ENCODE measurements around the gene LENG8. TPM values are rescaled to one million over a fixed set of nuclear protein-coding genes. Genes with fewer than 3 reads are reported as not detected.
"Not testable (repeated sequence)": the region's sequence is repeated elsewhere in the genome, so short reads cannot be mapped to it uniquely, and the experiment has no call there.

The LENG8 gene
- total RNA-seq, 4 donors from 2014 or later, result 124 to 219 (median 157) TPM

DNA sequence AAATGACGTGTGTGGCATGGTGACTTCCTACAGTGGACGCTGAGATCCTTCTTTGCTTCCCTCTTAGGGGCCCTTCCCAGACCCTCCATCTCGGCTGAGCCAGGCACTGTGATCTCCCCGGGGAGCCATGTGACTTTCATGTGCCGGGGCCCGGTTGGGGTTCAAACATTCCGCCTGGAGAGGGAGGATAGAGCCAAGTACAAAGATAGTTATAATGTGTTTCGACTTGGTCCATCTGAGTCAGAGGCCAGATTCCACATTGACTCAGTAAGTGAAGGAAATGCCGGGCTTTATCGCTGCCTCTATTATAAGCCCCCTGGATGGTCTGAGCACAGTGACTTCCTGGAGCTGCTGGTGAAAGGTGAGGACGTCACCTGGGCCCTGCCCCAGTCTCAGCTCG, 58.8 kb downstream of the LENG8 start:
- intact Hi-C loops (cut with DNase I), result no loop called here
- Histone ChIP-seq H3K4me1 (no peaks in the 10 kb centered on the region), H3K9me3 (no peaks in the 10 kb centered on the region), H3K27me3 (no peaks in the 10 kb centered on the region), H3K4me3 (replicated peaks in 1 of 3) (no peak overlapping the region), H3K27ac (no peak overlapping the region), H3K36me3 (no peaks in the 10 kb centered on the region)
- 58 to 61% methylated on average over 12 of the region's 12 CpGs for WGBS, 2 donors
- no peak for DNase-seq
- TF ChIP-seq, protein P1, sequence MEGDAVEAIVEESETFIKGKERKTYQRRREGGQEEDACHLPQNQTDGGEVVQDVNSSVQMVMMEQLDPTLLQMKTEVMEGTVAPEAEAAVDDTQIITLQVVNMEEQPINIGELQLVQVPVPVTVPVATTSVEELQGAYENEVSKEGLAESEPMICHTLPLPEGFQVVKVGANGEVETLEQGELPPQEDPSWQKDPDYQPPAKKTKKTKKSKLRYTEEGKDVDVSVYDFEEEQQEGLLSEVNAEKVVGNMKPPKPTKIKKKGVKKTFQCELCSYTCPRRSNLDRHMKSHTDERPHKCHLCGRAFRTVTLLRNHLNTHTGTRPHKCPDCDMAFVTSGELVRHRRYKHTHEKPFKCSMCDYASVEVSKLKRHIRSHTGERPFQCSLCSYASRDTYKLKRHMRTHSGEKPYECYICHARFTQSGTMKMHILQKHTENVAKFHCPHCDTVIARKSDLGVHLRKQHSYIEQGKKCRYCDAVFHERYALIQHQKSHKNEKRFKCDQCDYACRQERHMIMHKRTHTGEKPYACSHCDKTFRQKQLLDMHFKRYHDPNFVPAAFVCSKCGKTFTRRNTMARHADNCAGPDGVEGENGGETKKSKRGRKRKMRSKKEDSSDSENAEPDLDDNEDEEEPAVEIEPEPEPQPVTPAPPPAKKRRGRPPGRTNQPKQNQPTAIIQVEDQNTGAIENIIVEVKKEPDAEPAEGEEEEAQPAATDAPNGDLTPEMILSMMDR (IDR thresholded peaks at IDR 0.05), result no peak
- no peak for TF ChIP-seq POLR2A (IDR thresholded peaks at IDR 0.05)

DNA sequence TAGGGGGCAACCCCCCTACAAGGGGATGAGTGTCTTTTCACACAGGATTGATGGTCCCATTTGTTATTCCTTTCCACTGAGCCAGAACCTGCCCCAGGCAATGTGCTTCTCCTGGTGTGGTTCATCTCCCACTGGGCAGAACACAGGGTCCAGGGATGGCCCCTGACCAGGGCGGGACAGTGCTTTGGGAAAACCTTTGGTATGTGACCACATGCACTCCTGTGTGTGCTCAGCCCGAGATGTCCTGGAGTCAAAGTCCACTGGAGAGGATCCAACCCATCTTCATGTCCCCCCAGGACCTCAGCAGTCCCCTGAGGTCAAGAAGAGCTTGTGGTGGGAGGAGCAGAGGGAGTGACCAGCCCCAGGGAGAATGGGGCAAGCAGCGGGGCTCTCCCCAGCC, 59.5 kb downstream of the LENG8 start:
- H3K27ac ChIP-seq; H3K36me3 ChIP-seq; DNase-seq; intact Hi-C loops (cut with DNase I); H3K4me3 ChIP-seq (replicated peaks in 1 of 3); H3K4me1 ChIP-seq; H3K27me3 ChIP-seq; H3K9me3 ChIP-seq: not testable (repeated sequence)
- WGBS, 2 donors, result 77 to 80% methylated on average over 2 of the region's 3 CpGs

DNA sequence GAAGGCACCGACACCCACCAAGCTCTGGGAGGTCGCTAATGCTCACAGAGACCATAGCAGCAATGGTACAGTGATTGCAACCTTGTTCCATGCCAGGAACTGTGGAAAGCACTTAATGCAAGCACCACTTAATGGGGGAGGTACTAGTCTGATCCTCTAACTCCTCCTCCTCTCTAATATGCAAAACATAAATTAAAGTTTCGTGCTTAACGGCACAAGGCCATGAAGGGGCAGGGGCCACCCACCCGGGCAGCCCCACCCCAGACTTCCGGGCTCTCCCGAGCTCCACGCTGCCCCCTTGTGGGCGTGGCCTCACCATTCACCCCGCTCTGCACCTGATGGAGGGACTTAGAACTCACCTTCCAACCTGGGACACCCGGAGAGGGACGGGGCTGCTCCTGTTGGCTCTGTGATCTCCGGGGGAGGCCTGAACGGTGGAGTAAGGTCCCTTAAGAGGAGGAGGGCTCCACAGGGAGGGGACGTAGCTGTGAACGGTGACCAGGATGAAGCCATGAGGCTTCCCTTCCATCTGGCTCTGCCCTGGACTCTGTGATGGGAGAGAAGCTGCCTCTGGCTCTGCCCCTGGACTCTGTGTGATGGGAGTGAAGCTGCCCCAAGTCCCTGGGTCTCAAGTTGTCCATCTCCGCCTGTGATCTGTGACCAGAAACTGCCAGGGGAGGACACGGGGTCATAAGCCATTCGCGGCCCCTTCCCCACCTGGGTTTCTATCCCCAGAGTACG, 60.4 kb downstream of the LENG8 start:
- DNase-seq; H3K4me3 ChIP-seq (replicated peaks in 1 of 3); intact Hi-C loops (cut with DNase I); H3K27me3 ChIP-seq; H3K4me1 ChIP-seq; H3K27ac ChIP-seq; H3K9me3 ChIP-seq; H3K36me3 ChIP-seq: not testable (repeated sequence)
- 100% methylated on average over 2 of the region's 21 CpGs; no CpG with 5 or more reads in 1 of the 2 donors for WGBS, 2 donors

Small RNA genes within 50 kb of the gene (small RNA-seq; reads per million reads assigned to genes)
- gene AC245884.3, result not detected

Other genes starting within 250 kb of the LENG8 start
- gene RPS9, start 248.3 kb upstream of the LENG8 start, total RNA-seq, result 1,000 to 10,000 TPM; 1,847 to 2,152 (median 2,039) TPM
- 10 to 100 TPM in 2 of 4 donors, 1 to 10 TPM in 1, under 1 TPM in 1; 0.56 to 16.1 (median 10.1) TPM for gene LILRB3, start 226.2 kb upstream of the LENG8 start, total RNA-seq
- gene LILRA6, start 206.4 kb upstream of the LENG8 start, total RNA-seq, result 1 to 10 TPM in 2 of 4 donors, under 1 TPM in 1, not detected in 1; 0.46 to 1.6 (median 1.1) TPM
- gene LILRB5, start 191.9 kb upstream of the LENG8 start, total RNA-seq, result 10 to 100 TPM in 1 of 4 donors, 1 to 10 TPM in 3; 2.0 to 11.4 (median 5.9) TPM
- gene LILRB2, start 168.1 kb upstream of the LENG8 start, total RNA-seq, result 1 to 10 TPM in 2 of 4 donors, under 1 TPM in 2; 0.67 to 2.0 (median 1.1) TPM
- under 1 TPM in 2 of 4 donors, not detected in 2; 0.45 to 0.81 TPM for gene LILRA5, start 136.0 kb upstream of the LENG8 start, total RNA-seq
- gene LILRA4, start 110.0 kb upstream of the LENG8 start, total RNA-seq, result not detected
- 10 to 100 TPM in 2 of 4 donors, 1 to 10 TPM in 2; 3.1 to 14.5 (median 8.7) TPM for gene LAIR1, start 84.3 kb upstream of the LENG8 start, total RNA-seq
- under 1 TPM in 2 of 4 donors, not detected in 2; 0.45 to 0.94 TPM for gene TTYH1, start 33.7 kb upstream of the LENG8 start, total RNA-seq
- 1 to 10 TPM; 1.3 to 4.6 (median 3.2) TPM for gene LENG9, start 14.6 kb downstream of the LENG8 start, total RNA-seq
- gene CDC42EP5, start 24.1 kb downstream of the LENG8 start, total RNA-seq, result 10 to 100 TPM in 2 of 4 donors, 1 to 10 TPM in 2; 1.8 to 18.7 (median 12.1) TPM
- not detected for gene LAIR2, start 53.6 kb downstream of the LENG8 start, total RNA-seq
- 1 to 10 TPM in 2 of 4 donors, under 1 TPM in 2; 0.24 to 1.4 (median 0.83) TPM for gene LILRA2, start 124.6 kb downstream of the LENG8 start, total RNA-seq
- gene LILRA1, start 144.4 kb downstream of the LENG8 start, total RNA-seq, result under 1 TPM in 1 of 4 donors, not detected in 3; 0.54 TPM
- gene LILRB1, start 181.3 kb downstream of the LENG8 start, total RNA-seq, result 1 to 10 TPM in 1 of 4 donors, under 1 TPM in 3; 0.13 to 1.5 (median 0.44) TPM
- 1 to 10 TPM; 2.7 to 6.2 (median 3.7) TPM for gene LILRB4, start 213.8 kb downstream of the LENG8 start, total RNA-seq

All from thyroid gland (tissue), 4 donors.